Measurements from ENCODE around the gene SFTA2. TPM values are rescaled to one million over a fixed set of nuclear protein-coding genes. Genes with fewer than 3 reads are reported as not detected.
"Not testable (repeated sequence)": the region's sequence is repeated elsewhere in the genome, so short reads cannot be mapped to it uniquely, and the experiment has no call there.

The SFTA2 gene
- total RNA-seq, 1 experiment from 2014 or later = not detected

DNA sequence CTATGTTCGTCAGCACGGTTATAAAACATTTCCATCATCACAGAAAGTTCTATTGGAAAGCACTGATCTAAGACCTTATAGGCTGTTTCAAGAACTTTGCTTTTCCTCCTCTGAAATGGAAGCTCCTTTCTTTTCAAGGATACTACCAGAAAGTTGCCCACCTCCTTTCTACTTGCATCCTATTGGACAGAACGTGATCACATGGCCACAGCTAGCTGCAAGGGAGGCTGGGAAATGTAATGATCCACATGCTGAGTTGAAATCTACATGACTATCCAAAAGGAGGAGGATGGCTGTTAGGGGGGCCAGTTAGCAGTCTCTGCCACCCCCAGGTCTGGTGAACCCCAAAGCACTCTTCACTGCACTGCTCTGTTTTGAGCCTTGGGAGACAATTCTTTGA is 3.3 kb downstream of the SFTA2 start:
- H3K9me3 ChIP-seq (ENCODE audit: control insufficient read depth, low read depth, low read length) = no peaks in the 10 kb centered on the region
- H2BK120ac ChIP-seq (ENCODE audit: low read depth, low read length, poor library complexity, severe bottlenecking) = no peak overlapping the region
- no peak overlapping the region for H2AFZ ChIP-seq (ENCODE audit: low read length)
- no peak overlapping the region for H4K91ac ChIP-seq (ENCODE audit: insufficient read length, low read depth, low read length)
- no peak overlapping the region for H2BK15ac ChIP-seq (ENCODE audit: low read depth, low read length)
- H3K36me3 Mint-ChIP-seq (ENCODE audit: insufficient read depth in 1 of 3, low read depth in 3 of 3) = peaks cover 27 to 50% (median 42%) of the 10 kb centered on the region in 3 experiments
- H3K4me2 ChIP-seq (ENCODE audit: insufficient read depth, insufficient read length, low read length) = no peak overlapping the region
- H2BK20ac ChIP-seq (ENCODE audit: low read depth, low read length, poor library complexity, severe bottlenecking) = no peak overlapping the region
- H3K9me3 Mint-ChIP-seq = peaks cover 13 to 14% of the 10 kb centered on the region in 2 experiments; a peak in 4 of 5 replicates
- H2AK5ac ChIP-seq (ENCODE audit: insufficient read length, low read length) = no peak overlapping the region
- H3K79me2 ChIP-seq (ENCODE audit: insufficient read depth, low read length) = no peaks in the 10 kb centered on the region
- peaks cover 2 to 11% of the 10 kb centered on the region in 2 experiments; a peak in 2 of 4 replicates for H3K4me1 Mint-ChIP-seq
- H3K4me3 Mint-ChIP-seq = no peak overlapping the region
- H4K20me1 ChIP-seq (ENCODE audit: control insufficient read depth, insufficient read depth, insufficient read length) = no peaks in the 10 kb centered on the region
- no peak overlapping the region for H2BK5ac ChIP-seq (ENCODE audit: insufficient read length, low read length)
- no peak overlapping the region for H3K56ac ChIP-seq (ENCODE audit: insufficient read length, low read depth, low read length)
- no peak overlapping the region for H3K18ac ChIP-seq (ENCODE audit: insufficient read length, low read depth, low read length)
- no peaks in the 10 kb centered on the region; the same call in 1 of the 2 replicates for H3K27me3 Mint-ChIP-seq (ENCODE audit: low read depth)
- H4K5ac ChIP-seq (ENCODE audit: insufficient read length, low read depth, low read length) = no peak overlapping the region
- H3K9ac ChIP-seq (ENCODE audit: extremely low read depth, insufficient read length, low read length) = no peak overlapping the region
- H3K27me3 ChIP-seq (ENCODE audit: insufficient read depth, low read length) = no peaks in the 10 kb centered on the region; the same call in 1 of the 2 replicates
- H3K4ac ChIP-seq (ENCODE audit: low read depth, low read length) = no peak overlapping the region
- no peak overlapping the region for H4K8ac ChIP-seq (replicated peaks; ENCODE audit: insufficient read length, low read depth, low read length)
- H3T11ph ChIP-seq (ENCODE audit: low read length) = no peak overlapping the region
- H2BK12ac ChIP-seq (ENCODE audit: insufficient read length, low read depth, low read length) = no peak overlapping the region
- peaks cover 2% of the 10 kb centered on the region; the same call in 1 of the 2 replicates for H3K4me1 ChIP-seq (ENCODE audit: insufficient read depth, low read length)
- H3K23me2 ChIP-seq (ENCODE audit: insufficient read length, low read depth, low read length, poor library complexity, severe bottlenecking) = no peaks in the 10 kb centered on the region
- H3K14ac ChIP-seq (ENCODE audit: insufficient read depth, low read length) = no peak overlapping the region
- no peak overlapping the region for H3K23ac ChIP-seq (ENCODE audit: insufficient read length, low read depth, low read length)
- H3K79me1 ChIP-seq (ENCODE audit: insufficient read depth, low read depth, low read length, poor library complexity, severe bottlenecking) = no peaks in the 10 kb centered on the region
- no peak overlapping the region for H3K27ac Mint-ChIP-seq
- no CpG with 5 or more reads among the region's 3 CpGs for WGBS (ENCODE audit: extremely low coverage, insufficient read length, low lambda C conversion rate)
- TF ChIP-seq, protein P1, sequence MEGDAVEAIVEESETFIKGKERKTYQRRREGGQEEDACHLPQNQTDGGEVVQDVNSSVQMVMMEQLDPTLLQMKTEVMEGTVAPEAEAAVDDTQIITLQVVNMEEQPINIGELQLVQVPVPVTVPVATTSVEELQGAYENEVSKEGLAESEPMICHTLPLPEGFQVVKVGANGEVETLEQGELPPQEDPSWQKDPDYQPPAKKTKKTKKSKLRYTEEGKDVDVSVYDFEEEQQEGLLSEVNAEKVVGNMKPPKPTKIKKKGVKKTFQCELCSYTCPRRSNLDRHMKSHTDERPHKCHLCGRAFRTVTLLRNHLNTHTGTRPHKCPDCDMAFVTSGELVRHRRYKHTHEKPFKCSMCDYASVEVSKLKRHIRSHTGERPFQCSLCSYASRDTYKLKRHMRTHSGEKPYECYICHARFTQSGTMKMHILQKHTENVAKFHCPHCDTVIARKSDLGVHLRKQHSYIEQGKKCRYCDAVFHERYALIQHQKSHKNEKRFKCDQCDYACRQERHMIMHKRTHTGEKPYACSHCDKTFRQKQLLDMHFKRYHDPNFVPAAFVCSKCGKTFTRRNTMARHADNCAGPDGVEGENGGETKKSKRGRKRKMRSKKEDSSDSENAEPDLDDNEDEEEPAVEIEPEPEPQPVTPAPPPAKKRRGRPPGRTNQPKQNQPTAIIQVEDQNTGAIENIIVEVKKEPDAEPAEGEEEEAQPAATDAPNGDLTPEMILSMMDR (conservative IDR thresholded peaks at IDR 0.05) = no peak
- no peak for DNase-seq
- no peak overlapping the region for H3K27ac ChIP-seq (ENCODE audit: insufficient read length, low read depth, low read length)

DNA sequence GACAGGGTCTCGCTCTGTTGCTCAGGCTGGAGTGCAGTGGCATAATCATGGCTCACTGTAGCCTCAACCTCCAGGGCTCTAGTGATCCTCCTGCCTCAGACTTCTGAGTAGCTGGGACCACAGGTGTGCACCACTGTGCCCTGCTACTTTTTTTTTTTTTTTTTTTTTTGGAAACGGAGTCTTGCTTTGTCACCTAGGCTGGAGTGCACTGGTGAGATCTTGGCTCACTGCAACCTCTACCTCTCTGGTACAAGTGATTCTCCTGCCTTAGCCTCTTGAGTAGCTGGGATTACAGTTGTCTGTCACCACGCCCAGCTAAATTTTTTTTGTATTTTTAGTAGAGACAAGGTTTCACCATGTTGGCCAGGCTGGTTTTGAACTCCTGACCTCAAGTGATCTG is 4.9 kb downstream of the SFTA2 start:
- no CpG with 5 or more reads among the region's 3 CpGs for WGBS (ENCODE audit: extremely low coverage, insufficient read length, low lambda C conversion rate)
- H3K79me2 ChIP-seq (ENCODE audit: insufficient read depth, low read length); H2BK20ac ChIP-seq (ENCODE audit: low read depth, low read length, poor library complexity, severe bottlenecking); H4K20me1 ChIP-seq (ENCODE audit: control insufficient read depth, insufficient read depth, insufficient read length); H3K27ac Mint-ChIP-seq; H3K9ac ChIP-seq (ENCODE audit: extremely low read depth, insufficient read length, low read length); DNase-seq; H2BK12ac ChIP-seq (ENCODE audit: insufficient read length, low read depth, low read length); H2BK5ac ChIP-seq (ENCODE audit: insufficient read length, low read length); H3K27me3 ChIP-seq (ENCODE audit: insufficient read depth, low read length); H3K4ac ChIP-seq (ENCODE audit: low read depth, low read length); H2AFZ ChIP-seq (ENCODE audit: low read length); H3K4me1 ChIP-seq (ENCODE audit: insufficient read depth, low read length); H3K23me2 ChIP-seq (ENCODE audit: insufficient read length, low read depth, low read length, poor library complexity, severe bottlenecking); H3K9me3 ChIP-seq (ENCODE audit: control insufficient read depth, low read depth, low read length); H3K27me3 Mint-ChIP-seq (ENCODE audit: low read depth); H4K5ac ChIP-seq (ENCODE audit: insufficient read length, low read depth, low read length); H3K27ac ChIP-seq (ENCODE audit: insufficient read length, low read depth, low read length); H3K79me1 ChIP-seq (ENCODE audit: insufficient read depth, low read depth, low read length, poor library complexity, severe bottlenecking); H2BK120ac ChIP-seq (ENCODE audit: low read depth, low read length, poor library complexity, severe bottlenecking); H3K56ac ChIP-seq (ENCODE audit: insufficient read length, low read depth, low read length); H4K91ac ChIP-seq (ENCODE audit: insufficient read length, low read depth, low read length); H2BK15ac ChIP-seq (ENCODE audit: low read depth, low read length); H3K4me3 Mint-ChIP-seq; H4K8ac ChIP-seq (replicated peaks; ENCODE audit: insufficient read length, low read depth, low read length); H2AK5ac ChIP-seq (ENCODE audit: insufficient read length, low read length); H3K23ac ChIP-seq (ENCODE audit: insufficient read length, low read depth, low read length); H3T11ph ChIP-seq (ENCODE audit: low read length); H3K18ac ChIP-seq (ENCODE audit: insufficient read length, low read depth, low read length); H3K14ac ChIP-seq (ENCODE audit: insufficient read depth, low read length); H3K4me2 ChIP-seq (ENCODE audit: insufficient read depth, insufficient read length, low read length): not testable (repeated sequence)
- Mint-ChIP-seq H3K36me3 (ENCODE audit: insufficient read depth in 1 of 3, low read depth in 3 of 3) (peaks cover 36 to 65% (median 57%) of the 10 kb centered on the region in 3 experiments), H3K4me1 (peaks cover 10 to 19% of the 10 kb centered on the region in 2 experiments), H3K9me3 (peaks cover 13 to 14% of the 10 kb centered on the region in 2 experiments; a peak in 4 of 5 replicates)

Measured in H9 (cell line).